Right atrium auricular region (tissue), 2 donors: ENCODE data around the gene HIPK2. TPM values are rescaled to one million over a fixed set of nuclear protein-coding genes. Genes with fewer than 3 reads are reported as not detected.

Experiments
- DNase-seq: peaks from one replicate; pipeline ENCODE4 v3.0.0-alpha.2; 2019; ENCODE audit warnings: low spot score
- H3K27ac ChIP-seq, 2 donors: fragments of 200-600 bp; sonication (generic); 1 replicate in 1 of 2; 2 replicates in 1 of 2; pipeline ENCODE4 v1.5.1; 2016 to 2019
- H3K27me3 ChIP-seq, 2 donors: fragments of 200-600 bp; sonication (generic); one replicate each; pipeline versions ENCODE4 v1.5.1 to v1.6.0; 2017 to 2019
- H3K36me3 ChIP-seq: fragments of 200-600 bp; sonication (generic); one replicate; pipeline ENCODE4 v1.5.1; 2016
- H3K4me1 ChIP-seq, 2 donors: fragments of 200-600 bp; sonication (generic); one replicate each; pipeline versions ENCODE4 v1.5.1 to v1.6.0; 2017 to 2019
- H3K4me3 ChIP-seq, 2 donors: fragments of 200-600 bp; sonication (generic); 1 replicate in 1 of 2; 2 replicates in 1 of 2; pipeline ENCODE4 v1.5.1; 2017 to 2019; ENCODE audit warnings: mild to moderate bottlenecking in 1 of 2, moderate library complexity in 1 of 2
- H3K9me3 ChIP-seq, 2 donors: fragments of 200-600 bp; sonication (generic); one replicate each; pipeline ENCODE4 v1.5.1; 2019
- total RNA-seq, 2 donors: library from RNA; depleted of rRNA; stranded (reverse); fragments of >200 nt; gene quantifications; one replicate each; pipeline ENCODE4 v1.1.0, GENCODE V29; 2016
- TF ChIP-seq, protein P1 (sequence below), 2 donors: fragments of 200-600 bp; sonication (generic); IDR thresholded peaks; one replicate each; pipeline ENCODE4 v1.5.1; 2019; ENCODE audit warnings: antibody characterized with exemption in 2 of 2

HIPK2 gene
- total RNA-seq, 2 donors from 2014 or later: 87.0 to 131 TPM

DNA sequence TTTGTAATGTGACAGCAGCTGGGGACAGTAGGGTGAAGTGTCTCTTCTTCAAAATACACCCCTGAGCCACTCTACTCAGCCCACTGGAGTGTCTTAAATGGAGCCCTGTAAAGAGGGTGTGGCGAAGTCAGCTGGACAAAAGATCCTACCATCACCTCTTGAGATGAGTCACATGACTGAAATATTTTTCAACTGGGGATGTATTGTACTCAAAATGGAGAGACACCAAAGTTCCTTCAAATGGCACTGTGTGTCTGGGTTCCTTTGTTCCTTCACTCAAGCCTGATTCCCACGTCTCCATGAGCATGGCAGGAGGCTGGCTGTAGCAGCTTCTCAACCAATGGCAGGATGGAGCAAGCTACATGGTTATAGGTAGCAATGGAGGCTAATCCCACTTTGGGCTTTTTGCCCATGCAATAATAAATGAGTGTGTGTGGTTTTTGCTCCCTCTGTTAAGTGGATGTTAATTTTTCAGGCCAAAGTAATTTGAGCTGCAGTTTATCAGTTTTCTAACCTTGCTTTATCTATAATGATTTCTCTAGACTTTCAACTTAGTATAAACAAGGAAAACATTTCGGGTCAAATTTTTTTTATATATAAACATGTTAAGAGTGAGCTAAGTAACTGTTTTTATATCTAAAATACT lies 186.1 kb downstream of the HIPK2 start:
- Histone ChIP-seq H3K27me3 (no peaks in the 10 kb centered on the region), H3K36me3 (peaks cover 78% of the 10 kb centered on the region), H3K27ac (no peak overlapping the region), H3K4me3 (no peak overlapping the region), H3K4me1 (no peaks in the 10 kb centered on the region), H3K9me3 (no peaks in the 10 kb centered on the region)
- peak; percentile 44 for DNase-seq
- TF ChIP-seq, protein P1, sequence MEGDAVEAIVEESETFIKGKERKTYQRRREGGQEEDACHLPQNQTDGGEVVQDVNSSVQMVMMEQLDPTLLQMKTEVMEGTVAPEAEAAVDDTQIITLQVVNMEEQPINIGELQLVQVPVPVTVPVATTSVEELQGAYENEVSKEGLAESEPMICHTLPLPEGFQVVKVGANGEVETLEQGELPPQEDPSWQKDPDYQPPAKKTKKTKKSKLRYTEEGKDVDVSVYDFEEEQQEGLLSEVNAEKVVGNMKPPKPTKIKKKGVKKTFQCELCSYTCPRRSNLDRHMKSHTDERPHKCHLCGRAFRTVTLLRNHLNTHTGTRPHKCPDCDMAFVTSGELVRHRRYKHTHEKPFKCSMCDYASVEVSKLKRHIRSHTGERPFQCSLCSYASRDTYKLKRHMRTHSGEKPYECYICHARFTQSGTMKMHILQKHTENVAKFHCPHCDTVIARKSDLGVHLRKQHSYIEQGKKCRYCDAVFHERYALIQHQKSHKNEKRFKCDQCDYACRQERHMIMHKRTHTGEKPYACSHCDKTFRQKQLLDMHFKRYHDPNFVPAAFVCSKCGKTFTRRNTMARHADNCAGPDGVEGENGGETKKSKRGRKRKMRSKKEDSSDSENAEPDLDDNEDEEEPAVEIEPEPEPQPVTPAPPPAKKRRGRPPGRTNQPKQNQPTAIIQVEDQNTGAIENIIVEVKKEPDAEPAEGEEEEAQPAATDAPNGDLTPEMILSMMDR (IDR thresholded peaks at IDR 0.05): no peak

DNA sequence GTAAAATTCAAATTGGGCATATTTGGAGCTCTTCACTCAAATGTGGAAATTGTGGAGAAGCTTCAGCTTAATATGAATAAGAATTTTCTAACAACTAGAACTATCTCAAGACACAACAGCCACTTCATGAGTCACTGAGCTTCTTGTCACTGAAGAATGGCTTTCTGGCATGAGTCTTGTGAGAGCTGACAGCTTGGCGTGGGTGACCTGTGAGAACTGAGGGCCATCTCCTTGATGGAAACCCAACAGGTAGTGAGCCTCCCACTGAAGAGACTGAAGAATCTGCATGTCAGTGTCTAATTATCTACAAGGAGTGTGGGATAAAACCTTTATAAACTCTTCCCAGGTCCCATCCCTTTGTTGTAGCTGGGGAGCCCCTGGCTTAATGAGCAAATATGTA lies 188.3 kb downstream of the HIPK2 start:
- H3K4me3 ChIP-seq: no peak overlapping the region
- TF ChIP-seq, protein P1 (IDR thresholded peaks at IDR 0.05): no peak
- peak; percentile 32 for DNase-seq
- no peaks in the 10 kb centered on the region for H3K27me3 ChIP-seq
- H3K4me1 ChIP-seq: no peaks in the 10 kb centered on the region
- H3K27ac ChIP-seq: no peak overlapping the region
- H3K36me3 ChIP-seq: peaks cover 77% of the 10 kb centered on the region
- H3K9me3 ChIP-seq: no peaks in the 10 kb centered on the region

DNA sequence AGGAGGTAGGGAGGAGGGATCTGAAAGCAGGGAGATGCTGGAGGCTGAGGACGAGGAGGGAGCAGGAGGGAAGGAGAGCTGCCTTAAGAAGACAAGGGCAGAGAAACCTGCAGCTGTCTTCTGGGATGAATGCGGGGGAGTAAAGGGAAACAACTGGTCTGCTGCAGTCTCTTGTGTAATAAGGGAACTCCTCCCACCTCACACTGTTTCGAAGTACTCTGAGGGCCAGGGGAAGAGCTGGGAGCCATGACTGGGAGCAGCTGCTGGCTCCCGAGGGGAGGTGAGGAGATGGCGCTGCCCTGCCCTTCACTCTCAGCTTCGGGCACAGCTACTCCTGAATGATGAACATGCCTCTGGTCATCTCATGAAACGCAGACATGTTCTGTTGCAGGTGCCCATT lies 189.2 kb downstream of the HIPK2 start:
- TF ChIP-seq, protein P1 (IDR thresholded peaks at IDR 0.05): no peak
- Histone ChIP-seq H3K27me3 (no peaks in the 10 kb centered on the region), H3K4me3 (no peak overlapping the region), H3K4me1 (no peaks in the 10 kb centered on the region), H3K9me3 (no peaks in the 10 kb centered on the region), H3K27ac (no peak overlapping the region), H3K36me3 (peaks cover 77% of the 10 kb centered on the region)
- peak; percentile 43 for DNase-seq

DNA sequence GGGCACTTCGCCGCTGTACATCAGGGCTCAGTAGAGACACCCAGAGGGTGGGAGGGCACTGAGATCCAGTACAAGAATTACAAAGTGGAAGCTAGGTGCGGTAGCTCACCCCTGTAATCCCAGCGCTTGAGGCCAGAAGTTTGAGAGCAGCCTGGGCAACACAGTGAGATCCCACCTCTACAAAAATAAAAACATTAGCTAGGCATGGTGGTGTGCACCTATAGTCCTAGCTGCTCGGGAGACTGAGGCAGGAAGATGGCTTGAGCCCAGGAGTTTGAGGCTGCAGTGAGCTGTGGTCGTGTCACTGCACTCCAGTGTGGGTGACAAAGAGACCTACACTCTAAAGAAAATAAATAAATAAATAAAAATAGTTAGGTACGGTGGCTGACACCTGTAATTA lies 190.3 kb downstream of the HIPK2 start:
- TF ChIP-seq, protein P1 (IDR thresholded peaks at IDR 0.05): no peak
- peaks cover 77% of the 10 kb centered on the region for H3K36me3 ChIP-seq
- no peak overlapping the region for H3K27ac ChIP-seq
- DNase-seq: peak; percentile 32
- H3K4me1 ChIP-seq: no peaks in the 10 kb centered on the region
- H3K27me3 ChIP-seq: no peaks in the 10 kb centered on the region
- no peaks in the 10 kb centered on the region for H3K9me3 ChIP-seq
- no peak overlapping the region for H3K4me3 ChIP-seq

DNA sequence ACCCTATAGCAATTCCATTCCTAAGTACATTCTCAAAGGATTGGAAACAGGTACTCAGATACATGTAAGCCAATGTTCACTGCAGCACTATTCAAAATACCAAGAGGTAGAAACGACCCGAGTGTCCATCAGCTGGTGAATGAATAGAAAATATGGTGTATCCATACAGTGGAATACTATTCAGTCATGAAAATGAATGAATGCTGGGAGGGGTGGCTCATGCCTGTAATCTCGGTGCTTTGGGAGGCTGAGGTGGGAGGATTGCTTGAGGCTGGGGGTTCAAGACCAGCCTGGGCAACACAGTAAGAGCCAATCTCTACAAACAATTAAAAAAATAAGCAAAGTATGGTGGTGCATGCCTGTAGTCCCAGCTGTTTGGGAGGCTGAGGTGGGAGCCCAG lies 191.5 kb downstream of the HIPK2 start:
- Histone ChIP-seq H3K4me3 (no peak overlapping the region), H3K36me3 (peaks cover 79% of the 10 kb centered on the region), H3K27me3 (no peaks in the 10 kb centered on the region), H3K9me3 (no peaks in the 10 kb centered on the region), H3K27ac (no peak overlapping the region), H3K4me1 (no peaks in the 10 kb centered on the region)
- no peak for DNase-seq
- TF ChIP-seq, protein P1 (IDR thresholded peaks at IDR 0.05): no peak

DNA sequence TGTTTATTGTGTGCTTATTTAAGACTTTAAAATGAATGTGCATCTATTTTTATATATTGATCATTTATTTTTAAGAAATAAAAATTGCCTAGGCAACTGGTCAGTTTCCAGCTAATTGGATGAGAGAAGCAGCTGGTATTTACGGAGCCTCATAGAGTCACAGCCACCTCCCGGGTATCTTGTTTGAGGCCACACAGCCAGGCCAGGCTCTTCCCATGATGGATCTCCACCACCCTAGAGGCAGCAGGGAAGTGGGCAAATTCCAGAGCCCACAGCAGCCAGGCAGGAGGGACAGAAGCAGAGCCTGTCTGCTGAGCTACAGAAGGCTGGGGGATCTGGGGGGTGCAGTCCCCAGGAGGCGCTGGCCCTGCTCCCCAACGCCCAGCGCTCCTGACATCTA lies 192.8 kb downstream of the HIPK2 start:
- H3K9me3 ChIP-seq: no peaks in the 10 kb centered on the region
- no peaks in the 10 kb centered on the region for H3K4me1 ChIP-seq
- no peaks in the 10 kb centered on the region for H3K27me3 ChIP-seq
- no peak overlapping the region for H3K4me3 ChIP-seq
- H3K27ac ChIP-seq: no peak overlapping the region
- TF ChIP-seq, protein P1 (IDR thresholded peaks at IDR 0.05): no peak
- H3K36me3 ChIP-seq: peaks cover 81% of the 10 kb centered on the region
- DNase-seq: peak; percentile 11
